ENCODE measurements around the gene TSSK1B.

- TF ChIP-seq CTCF (IDR thresholded peaks at IDR 0.05) (no peak), POLR2A (IDR thresholded peaks at IDR 0.05) (no peak)
Observed at GRCh38 chr5:113474100-113474728, 39.4 kb upstream of the TSSK1B start.

Data from testis (tissue), 2 donors.